ENCODE data around the gene RNF220.

Gene RNF220

DNA sequence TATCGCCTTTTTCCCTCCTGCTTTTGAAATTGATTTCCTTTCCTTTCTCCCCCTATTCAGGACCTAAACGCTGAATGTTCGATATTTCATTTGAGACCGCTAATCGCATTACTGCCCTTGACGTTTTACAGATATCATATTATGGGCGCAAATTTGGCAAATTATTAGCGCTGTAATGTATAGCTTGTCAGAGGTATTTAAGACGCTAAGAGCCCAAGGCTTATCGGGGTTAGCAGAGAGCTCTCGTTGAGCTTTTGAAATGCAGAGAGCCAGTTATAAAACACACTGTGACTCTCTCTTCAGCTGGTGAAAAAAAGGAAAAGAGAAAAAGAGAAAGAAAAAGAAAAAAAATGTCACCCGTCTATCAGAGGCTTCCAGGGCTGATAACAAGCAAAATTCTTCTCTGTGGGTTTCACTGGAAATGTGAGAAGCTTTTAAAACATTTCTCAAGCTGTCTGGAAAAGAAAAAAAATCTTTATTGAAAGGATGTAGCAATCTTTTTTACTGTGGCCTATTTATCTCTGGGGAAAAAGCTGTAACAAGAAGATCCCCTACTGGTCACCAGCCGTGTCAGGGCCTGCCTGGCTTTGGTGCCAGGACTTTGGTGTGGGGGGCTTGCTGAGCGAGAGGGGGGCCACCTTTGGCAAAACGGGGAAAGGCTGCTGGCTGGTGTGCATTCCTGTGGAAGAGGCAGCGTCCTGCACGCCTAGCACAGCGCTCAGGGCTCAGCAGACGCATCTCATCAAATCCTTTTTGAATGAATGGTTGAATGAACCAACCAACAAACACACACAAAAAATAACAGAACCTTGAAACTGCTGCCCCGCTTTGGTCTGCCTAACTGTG is 119.8 kb downstream of the RNF220 start:
- DNase-seq, result peak; percentile 24

DNA sequence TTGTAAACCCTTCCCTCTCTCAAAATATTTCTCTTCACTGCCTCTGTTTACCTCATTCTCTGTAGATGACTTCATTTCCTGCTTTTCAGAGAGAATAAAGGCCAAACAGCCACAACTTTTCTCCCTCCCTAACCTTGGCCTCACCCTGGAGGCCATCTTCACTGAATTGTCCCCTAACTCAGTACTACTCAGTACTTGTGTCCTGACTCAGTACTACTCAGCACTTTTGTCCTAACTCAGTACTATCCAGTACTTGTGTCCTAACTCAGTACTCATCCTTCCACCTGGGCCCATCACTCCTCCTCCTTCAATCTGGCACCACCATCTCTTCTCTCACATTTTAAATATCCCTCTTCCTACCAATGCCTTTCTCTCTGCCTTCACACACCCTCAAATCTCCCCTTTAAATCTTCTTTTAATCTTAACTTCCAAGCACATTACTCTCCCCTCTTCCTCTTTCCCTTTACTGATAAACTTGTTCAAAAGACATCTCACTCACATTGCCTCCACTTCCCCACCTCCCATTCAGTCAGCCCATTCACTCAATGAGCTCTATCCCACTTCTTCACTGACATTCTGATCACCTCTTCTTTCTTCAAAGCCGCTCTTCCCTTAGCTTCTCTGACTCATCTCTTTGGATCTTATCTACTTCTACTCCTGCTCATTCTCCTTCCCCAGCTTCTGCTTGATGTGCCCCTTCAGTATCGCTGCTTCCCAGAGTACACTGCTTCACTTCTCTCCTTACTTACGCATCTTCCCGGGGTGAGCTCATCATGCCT is 121.4 kb downstream of the RNF220 start:
- peak; percentile 14 for DNase-seq

DNA sequence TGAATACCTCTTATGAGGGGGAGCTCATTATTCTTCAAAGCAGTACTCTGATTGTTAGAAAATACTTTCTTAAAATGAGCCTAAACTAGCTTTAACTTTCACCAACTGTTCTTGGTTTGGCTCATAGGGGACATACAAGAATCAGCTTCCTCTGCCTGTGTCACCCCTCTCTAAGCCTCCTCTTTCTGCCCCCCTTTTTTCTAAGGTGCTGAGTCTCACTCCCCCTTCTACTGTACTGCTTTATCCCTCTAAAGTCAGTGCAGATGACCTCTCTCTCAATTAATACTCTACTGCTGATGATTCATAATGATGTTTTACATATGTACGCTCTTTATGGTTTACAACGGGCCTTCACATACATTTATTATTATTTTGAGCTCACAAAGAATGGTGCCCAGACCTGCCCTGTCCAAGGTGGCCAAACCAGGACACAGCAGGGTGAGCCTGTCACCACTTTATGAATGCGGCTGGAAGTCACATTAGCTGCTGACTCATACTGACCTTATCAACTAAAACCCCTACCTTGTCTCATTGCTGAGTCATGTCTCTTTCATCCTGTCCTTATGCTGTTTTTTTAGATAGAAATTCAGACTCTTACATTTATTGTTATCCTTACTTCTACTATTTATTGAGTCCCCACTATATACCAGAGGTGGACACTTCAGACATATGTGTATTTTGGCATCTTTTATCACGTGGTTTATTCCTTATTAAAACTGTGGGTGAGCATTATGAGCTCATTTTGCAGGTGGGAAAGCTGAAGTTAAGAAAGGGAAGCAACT is 126.9 kb downstream of the RNF220 start:
- peak; percentile 91 for DNase-seq

DNA sequence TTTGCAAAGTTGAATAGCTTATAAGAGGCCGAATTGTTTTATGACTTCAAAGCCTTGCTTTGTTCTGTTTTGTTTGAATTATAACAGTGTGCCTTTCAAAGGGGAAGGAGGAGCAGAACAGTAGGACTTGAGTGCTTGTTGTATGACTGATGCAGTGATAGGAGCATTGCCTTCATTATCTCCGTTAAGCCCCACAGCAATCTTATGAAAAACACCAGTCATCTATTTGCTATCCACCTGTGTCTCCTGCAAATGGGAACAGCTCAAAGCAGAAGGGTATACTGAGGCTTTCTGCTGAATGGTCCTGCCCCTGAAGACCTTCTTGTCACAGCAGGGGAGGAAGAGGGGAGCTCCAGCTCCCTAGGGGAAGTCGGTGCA is 127.5 kb downstream of the RNF220 start:
- no peak for DNase-seq

DNA sequence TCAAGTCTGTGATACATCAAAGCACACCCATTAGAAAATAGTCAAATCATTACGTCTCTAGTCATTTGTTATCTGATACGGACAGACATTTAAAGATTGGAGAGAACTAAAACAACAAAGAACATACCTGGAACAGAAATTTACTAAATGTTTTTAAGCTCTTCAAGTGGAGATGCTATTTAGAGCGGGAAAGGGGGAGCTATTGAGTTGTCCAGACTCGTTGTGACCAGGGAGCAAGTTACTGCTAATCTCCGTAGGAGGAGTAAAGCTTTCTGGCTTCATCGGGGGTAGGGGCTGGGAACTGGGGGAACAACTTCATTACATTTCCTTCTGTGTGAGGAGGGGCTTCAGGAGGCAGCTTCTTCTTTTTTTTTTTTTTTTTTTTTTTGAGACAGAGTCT is 129.7 kb downstream of the RNF220 start:
- no peak for DNase-seq

DNA sequence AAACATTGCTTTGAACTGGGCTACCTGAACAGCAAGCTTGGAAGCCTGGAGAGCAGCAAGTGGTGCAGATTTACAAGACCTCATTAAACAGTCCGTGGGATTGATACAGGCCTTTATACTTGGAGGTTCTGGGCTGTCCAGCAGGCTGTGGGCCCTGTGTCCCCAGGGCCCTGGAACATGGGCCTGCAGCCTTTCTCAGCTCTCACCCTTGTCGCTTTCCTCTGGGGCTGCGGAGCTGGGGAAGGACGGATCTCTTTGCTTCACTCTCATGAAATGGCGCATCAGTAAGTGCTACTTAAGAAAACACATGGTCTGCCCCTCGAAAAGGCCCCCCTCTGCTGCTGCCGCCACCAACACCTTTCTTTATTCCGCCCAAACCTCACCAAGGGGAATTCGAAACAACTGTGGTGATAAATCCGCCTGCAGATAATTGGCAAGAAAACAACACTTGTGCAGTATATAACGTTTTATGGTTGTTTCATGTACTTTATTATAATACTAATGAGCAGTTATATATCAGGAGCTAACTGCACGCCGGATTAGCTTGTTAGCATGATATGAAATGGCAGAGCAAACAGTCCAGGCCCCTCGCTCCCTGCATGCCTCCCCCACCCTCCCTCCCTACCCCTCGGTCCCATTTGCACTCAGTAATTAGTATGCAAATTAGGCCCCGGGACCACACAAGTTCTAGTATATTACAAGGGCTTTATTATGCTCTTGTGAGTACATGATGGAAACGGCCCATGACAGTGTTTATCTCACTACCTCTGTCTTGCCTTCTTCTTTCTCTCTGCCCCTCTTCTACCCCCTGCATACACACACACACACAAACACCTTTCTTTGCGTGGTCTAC is 131.5 kb downstream of the RNF220 start:
- DNase-seq, result no peak

DNA sequence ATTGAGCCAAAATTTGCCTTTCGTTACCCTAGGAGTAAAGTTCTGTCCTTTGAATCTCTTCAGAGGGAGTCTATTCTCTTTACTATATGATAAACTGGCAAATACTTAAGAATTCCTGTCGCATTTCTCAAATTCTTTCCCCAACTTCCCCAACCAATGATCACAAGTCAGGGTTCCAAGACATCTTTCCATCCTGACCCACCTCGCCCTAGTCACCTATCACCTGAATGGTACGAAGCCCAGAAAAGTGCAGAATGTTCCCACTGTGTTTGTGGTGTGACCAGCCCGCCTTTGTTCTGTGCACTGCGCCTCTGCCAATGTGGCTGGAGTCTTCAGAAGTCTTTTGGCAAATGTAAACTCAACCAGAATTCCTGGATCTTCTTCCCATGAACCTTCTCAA is 132.5 kb downstream of the RNF220 start:
- DNase-seq, result no peak

DNA sequence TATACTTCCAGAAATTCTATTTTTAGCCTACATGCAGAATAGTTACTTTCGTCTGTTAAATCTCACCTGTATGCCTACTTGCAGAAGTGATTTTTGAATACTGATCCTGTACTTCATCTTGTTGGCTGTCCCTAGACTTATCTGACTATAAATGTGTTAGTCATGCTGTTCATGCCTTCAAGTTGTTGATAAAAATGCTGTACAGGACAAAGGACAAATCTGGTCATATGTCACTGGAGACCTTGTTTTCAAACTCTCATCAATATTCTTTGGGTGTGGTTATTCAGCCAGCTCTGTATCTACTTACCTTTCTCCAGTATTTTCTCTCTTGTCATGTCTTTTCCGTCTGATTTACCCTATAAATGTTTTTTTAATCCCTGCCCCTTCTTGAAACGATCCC is 132.9 kb downstream of the RNF220 start:
- DNase-seq, result no peak

DNA sequence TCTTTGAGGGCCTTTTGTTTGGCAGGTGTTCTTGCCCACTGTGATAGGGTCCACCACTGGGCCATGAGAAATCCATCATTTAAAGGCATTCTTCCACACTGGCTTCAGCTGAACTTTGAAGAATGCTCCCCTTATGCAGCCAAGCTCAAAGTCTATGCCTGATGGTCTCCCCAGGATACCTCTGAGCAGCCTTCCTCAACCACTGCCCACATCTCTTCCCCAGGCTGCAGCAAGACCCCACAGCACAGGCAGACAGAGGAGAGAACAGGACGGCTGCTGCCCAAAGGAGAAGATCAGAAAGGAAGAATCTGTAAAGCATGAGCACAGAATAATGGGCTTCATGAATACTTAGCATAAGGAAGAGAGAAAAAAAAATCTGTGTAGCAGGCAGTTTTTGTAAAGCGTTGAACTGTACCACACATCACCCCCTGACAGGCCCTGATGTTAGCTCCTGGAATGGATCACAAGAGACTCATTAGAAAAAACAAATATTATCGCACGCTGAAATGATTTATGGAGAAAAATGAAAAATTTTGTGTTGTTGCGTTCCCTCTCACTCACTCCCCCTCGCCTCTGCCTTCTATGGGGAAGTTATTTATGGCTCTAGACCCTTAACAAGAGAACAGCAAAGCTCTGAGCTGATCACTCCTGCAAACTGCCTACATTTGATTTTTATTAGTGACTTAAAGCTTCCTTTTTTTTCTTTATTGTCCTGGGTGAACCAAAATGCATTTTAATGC is 135.1 kb downstream of the RNF220 start:
- DNase-seq, result no peak

DNA sequence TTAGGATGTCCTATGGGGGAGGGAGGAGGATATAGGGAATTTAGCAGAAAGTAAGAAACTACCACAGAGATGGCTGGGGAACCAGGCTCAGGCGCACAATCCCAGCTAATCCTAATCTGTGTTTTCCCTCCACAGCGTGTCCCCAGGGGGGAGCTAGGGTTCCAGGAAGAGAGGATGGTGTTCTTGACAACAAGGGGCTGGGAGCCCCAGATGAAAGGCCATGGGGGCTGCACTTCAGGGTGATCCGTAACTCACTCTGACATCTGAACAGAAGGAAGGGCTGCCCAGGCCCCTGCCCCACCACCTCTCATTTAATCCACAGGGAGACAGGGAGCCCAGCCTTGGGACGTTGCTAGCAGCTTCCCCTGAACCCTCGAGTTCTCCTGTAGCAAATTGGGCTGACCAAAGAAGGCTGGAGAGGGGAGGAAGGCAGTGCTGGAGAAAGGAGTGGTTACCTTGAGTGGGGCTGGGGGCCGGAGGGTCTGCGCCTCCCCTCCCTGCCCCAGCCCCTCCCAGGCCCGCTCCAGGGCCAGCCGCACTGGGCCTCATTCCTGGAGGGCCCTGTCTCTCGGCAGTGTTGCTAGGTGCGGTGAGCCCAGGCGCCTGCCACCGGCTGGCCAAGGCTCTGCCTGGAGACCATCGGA is 137.5 kb downstream of the RNF220 start:
- no peak for DNase-seq

DNA sequence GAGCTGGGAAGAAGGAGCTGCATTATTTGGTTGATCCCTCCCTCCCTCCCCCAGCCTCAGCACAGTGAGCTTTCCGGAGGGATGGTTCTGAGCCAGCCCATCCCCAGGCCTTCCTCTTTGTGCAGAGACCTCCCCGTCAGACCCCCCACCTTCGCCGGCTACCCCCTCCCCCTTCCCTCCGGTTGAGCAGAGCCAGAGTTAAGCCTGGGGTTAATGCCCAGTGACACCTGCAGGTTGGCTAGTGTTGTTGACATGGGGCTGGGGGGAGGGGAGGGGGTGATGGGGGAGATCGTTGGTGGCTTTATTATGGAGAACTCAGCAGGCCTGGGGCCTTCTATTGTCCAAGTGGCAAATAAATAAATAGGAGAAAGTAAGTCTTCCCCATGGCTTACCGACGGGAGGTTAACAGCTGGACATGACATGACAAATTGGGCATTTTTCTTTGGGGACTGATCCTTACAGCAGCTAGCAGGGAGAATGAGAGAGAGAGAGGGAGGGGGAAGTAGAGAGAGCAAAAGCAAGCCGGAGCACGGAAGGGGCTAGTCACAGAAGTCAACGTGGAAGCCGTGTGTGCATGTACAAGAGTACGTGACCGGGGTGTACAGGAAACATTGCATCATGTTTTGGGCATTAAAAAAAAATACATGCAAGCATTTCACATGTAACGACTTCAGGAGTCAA is 138.1 kb downstream of the RNF220 start:
- DNase-seq, result no peak

DNA sequence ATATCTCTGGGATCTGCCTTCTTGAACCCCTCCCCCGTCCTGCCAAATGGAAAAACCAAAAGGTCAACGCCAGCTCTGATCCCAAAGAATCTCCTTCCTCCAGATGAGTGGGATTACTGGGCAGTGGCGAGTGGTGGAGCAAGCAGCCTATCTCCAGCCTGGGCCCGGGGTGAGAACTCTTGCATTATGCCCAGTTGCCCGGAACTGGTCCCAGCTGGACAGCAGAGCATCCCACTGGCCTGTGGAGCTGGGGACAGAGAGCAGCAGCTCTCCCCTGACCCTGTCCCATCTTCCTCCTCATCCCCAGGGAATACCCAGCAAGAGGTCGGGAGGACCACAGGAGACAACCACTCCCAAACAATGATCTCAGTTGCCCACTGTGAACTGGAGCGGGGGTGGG is 138.7 kb downstream of the RNF220 start:
- no peak for DNase-seq

DNA sequence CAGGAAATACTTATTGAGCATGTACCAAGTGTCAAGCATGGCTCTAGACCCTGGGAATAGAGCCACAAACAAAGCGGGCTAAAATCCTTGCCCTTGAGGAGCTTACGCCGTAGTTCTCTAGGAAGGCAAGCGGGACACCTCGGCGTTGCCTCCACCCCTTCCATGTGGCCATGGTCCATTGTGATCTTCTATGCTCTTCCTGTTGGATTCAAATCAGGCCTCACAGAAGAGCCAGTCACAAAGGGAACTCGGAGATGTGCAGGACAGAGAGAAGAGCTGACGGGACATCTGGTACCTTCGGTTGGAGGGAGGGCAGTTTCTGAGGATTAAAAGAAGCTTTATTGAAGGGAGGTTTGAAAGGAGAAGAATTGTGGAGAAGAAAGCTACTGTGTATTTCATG is 139.9 kb downstream of the RNF220 start:
- DNase-seq, result no peak

DNA sequence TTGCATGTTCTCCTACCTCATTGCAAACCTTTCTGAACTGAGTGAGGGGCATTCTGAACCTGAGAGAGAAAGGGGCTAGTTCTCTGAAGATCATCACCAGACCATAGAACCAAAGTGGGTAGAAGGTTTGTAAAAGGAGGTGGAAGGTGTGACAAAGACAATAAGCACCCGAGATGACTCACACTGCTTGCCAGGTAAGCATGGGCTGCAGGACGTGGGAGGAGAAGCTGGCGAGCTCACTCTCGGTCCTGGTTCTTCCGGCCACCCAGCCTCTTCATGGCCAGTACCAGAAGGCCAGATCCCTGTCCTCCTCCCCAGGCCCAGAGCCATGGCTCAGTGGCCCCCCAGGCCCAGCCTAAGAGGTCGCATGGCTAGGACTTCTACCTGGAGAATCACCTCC is 140.9 kb downstream of the RNF220 start:
- no peak for DNase-seq

DNA sequence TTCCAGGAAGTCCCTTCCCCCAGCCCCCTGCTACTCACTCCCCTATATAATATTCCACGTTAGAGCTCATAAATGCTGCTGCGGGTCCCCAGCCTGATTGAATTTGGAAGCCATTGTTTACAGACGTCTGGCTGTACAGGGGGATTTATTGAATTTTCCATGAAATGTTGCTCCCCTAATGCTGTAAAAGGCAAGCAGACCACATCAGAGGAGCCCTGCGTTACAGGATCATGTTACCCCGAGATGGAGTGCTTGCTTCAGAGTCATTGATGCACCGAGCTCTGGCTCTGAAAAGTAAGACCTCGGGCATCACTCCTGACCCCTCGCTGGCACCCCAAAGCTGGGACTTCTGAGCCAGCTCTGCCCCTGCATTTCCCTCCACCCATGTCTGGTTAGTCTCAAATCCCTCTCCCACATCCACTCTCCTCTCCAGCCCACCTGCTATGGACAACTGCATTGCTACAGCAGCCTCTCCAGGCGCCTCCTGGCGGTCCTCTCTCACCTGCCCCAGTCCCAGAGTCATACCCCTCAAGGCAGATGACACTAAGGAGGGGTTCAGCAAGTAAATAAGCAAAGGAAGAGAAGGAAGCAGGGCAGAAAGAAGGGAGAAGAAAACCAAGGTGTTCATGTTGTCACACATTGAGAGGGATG is 141.5 kb downstream of the RNF220 start:
- no peak for DNase-seq

DNA sequence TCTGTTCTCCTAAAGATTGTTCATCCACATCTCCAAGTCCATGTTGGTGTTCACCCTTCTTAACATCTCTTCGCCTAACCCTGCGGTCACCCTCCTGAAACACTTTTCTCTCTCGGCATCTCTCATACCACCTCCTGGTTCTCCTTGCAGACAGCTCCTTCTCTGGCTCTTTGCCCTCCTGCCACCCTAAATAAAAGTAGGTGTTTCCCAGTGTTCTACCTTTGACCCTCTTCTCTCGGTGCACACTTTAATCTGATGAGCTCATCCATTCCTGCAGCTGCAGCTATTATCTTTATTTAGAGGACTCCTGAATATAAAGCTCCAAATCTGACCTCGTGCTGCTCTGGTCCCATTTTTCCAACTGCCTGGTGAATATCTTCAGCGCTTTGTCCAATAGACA is 142.3 kb downstream of the RNF220 start:
- no peak for DNase-seq

DNA sequence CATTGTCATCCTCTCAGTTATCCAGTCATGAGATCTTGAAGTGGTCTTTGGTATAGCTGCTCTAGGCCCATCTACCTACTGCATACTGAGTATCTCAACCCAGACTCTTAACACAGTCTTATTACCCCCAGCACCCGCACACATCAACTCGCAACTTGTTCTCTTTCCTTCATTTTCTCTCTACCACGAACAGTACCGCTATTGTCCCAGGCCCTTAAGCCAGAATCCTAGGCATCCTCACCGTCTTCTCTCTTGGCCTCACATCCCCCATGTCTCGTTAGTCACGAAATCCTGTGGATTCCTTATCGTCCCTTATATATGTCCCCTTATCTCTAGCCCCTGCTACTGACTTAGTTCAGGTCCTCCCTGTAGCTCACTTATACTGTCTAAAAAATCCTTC is 142.8 kb downstream of the RNF220 start:
- DNase-seq, result no peak

DNA sequence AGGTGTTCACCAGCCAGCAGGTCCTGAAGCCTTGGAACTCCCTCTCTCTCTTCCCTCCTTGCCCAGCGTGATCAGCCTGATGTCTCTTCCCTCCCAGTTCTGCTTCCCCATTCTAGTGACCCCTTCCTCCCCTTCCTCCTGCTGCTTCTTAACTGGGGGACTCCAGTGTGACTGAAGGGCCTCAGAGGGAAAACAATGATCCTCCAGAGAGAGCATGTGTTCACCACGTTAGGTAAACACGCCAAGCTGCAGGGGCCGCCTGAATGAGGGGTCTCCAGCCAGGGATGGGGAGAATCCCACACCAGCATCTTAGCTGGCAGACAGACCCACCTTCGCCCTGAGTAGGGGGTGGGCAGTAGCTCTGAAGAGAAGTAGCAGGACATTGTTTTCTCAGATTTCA is 144.5 kb downstream of the RNF220 start:
- no peak for DNase-seq

DNA sequence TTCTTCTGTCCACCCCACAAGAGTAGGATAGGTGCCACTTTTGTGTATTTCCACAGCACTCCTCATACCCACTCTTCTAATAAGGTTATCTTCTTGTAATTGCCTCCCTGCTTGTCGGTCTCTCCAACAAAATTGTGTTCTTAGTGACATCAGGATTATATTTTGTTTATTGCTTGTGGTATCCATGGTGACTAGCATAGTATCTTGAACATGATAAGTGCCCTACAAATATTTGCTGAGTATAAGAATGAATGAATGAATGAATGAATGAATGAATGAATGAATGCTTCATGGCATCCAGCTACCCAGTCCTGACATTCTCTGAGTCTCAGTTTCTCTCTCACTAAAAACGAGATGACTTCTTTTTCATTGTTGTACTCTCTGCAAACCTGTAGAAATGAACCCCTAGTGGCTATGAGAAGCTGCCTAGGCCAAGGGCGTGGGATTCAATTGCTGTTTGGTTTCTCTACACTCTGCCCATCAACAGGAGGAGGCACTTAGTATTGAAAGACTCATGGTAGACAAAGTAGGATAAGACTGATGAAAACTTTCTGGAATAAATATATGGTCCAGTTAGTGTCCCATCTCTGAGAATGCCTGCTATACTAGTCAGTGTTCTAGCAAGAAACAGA is 148.2 kb downstream of the RNF220 start:
- no peak for DNase-seq

DNA sequence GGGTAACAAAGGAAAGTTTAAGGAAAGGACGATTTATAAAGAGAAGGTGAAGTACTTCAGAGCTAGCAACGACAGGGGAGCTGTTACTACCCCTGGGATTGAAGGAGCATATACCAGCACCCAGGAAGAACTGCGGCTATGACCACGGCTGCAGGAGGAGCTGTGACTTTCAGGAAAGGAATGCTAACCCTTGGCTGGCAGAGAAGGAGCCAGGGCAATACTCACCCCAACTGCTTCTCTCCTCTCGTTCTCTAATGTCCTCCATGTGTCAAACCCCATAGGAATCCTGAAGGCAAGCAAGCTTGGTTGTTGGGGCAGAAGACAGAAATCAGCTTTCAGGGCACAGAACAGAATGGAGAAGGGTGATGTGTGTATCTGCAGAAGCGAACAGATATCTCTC is 148.7 kb downstream of the RNF220 start:
- DNase-seq, result no peak

Data from hematopoietic multipotent progenitor cell treated with erythropoietin and hydrocortisone succinate and interleukin-3 and kit ligand, for 8 days (in vitro differentiated cells).